Stimulated activated naive CD4-positive, alpha-beta T cell (primary cell): Measurements from ENCODE around the gene ARHGAP19.
"Not testable (repeated sequence)": the region's sequence is repeated elsewhere in the genome, so short reads cannot be mapped to it uniquely, and the experiment has no call there.

ENCODE experiments used
- DNase-seq, 6 experiments: peaks; one replicate each; lab custom pipeline; 2025; lab: John Stamatoyannopoulos, UW

The ARHGAP19 gene

DNA sequence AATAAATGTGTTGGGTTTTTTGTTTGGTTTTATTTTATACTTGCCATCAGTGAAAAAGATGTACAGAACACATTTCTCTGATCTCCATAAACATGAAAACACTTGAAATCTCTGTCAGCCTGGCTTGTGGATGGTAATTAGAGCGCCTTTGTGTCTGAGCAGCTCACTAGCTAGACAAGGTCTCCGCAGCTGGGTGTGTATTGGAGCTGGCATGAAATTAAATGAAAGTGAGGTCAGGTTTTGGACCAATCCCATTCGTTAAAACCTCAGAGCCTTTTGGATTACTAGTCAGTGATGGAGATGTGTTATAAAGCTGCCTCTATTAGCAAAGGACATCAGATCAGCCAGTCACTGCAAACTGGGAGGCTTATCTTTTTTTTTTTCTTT lies 29.4 kb upstream of the ARHGAP19 start:
- DNase-seq, result no peak

DNA sequence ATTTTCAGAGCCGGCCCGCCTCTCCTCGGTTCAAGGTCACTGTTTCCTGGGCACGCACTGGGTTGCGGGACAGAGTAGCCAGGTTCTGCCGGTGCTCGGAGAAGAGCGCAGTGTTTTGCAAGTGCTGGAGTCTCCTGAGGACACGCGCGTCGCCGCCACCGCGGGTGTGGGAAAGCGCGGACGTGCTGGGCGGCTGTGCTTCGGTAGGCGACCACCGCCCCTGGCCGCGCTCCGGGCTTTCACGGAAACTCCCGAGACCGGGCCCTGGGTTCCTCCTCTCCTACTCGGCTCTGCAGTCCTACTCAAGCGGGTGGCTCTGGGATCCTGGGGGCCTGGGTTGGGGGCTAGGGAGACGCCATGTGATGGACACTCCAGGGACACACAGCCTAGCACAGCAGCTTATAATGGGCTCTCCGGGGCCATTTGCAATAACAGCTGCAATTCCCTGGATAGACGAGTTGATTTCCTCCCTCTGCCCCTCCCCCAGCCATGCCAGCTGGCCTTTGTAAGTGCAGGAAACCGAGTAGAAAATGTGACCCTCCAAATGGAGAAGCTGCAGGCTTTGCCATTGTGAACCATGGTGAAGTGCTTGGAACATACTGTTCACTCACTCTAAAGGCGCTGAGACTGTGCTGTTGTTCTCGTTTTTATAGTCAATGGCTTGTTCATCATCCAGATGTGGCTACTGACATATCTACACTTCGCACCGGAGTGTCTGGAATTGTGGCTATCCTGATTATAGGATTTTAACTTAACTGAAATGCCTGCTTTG lies 28.8 kb upstream of the ARHGAP19 start:
- DNase-seq, result peak in 1 of 6 experiments; percentile 44

DNA sequence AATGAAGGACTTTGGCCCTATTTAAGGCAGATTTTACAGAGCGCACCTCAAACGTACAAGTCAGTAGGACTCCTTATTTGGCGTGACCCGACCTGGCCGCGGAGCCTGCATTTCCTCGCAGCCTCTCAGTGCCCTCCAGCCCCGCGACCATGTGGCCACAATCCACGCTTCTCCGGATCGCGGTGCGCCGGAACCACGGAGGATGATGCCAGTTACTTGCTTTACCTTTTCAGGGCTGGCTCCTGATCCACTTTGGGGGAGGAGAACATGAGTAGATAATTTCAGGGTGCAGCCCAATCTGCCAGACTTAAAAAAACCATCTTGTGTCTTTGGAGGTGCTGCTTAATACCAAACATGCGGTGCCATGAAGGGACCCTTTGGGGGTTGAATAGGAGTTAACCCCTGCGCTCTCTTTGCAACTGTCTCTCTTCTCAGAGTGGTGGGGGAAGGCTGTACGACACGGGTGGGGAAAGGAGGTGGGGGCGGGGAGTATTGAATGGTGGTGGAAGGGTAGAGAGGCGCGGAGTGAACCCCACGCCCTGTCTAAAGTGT lies 28.1 kb upstream of the ARHGAP19 start:
- DNase-seq, result peak in 3 of 6 experiments; percentile 22 to 75 (median 42)

DNA sequence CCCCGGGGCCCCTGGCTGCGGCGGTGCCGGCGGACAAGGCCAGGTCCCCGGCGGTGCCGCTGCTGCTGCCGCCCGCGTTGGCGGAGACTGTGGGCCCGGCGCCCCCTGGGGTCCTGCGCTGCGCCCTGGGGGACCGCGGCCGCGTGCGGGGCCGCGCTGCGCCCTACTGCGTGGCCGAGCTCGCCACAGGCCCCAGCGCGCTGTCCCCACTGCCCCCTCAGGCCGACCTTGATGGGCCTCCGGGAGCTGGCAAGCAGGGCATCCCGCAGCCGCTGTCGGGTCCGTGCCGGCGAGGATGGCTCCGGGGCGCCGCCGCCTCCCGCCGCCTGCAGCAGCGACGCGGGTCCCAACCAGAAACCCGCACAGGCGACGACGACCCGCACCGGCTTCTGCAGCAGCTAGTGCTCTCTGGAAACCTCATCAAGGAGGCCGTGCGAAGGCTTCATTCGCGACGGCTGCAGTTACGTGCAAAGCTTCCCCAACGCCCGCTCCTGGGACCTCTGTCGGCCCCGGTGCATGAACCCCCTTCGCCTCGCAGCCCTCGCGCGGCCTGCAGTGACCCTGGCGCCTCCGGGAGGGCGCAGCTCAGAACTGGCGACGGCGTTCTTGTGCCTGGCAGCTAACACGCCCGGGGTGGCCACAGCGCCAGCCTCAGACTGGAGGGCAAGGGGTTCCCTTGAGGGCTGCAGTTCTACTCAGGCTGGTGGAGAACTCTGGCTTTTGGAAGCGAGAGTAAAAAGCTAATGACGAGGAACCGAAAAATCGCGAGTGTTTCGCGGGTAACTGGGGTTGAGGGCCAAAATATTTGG lies 27.4 kb upstream of the ARHGAP19 start:
- DNase-seq, result peak; percentile 44 to 76 (median 56)

DNA sequence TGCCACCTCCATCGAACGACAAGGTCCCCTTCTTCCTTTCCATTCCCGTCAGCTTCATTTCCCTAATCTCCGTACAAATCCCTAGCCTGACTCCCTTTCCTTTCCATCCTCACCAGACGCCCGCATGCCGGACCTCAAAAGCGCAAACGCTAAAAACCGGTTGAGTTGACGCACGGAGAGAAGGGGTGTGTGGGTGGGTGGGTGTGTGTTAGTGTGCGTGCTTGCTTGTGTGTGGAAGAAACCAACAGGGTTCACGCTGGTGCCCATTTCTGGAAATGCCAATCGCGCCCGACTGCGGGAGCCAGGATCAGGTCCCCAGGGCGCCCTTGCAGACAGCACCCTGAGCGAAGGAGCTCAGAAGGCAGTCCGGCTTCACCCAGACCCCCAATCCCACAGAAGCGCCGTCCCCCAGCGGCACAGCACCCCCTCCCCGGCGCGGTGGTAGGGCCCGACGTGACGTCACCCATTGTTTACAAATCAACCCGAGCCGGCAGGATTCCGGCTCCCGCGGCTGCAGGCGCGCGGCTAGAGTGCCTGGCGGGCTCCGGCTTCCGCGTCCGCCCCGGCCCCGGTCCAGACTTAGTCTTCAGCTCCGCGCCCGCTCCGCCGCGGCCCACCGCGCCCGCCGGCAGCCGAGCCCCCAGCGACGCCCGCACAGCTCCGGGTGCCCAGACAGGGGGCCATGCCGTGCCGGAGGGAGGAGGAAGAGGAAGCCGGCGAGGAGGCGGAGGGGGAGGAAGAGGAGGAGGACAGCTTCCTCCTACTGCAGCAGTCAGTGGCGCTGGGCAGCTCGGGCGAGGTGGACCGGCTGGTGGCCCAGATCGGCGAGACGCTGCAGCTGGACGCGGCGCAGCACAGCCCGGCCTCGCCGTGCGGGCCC lies 26.6 kb upstream of the ARHGAP19 start, which contains the start of gene FRAT1:
TSS of gene FRAT1 (plus strand) at position 500 of the 880 bp plus-strand sequence. CDS start at position 683, 183 bp downstream.
- peak; percentile 84 to 98 (median 93) for DNase-seq

DNA sequence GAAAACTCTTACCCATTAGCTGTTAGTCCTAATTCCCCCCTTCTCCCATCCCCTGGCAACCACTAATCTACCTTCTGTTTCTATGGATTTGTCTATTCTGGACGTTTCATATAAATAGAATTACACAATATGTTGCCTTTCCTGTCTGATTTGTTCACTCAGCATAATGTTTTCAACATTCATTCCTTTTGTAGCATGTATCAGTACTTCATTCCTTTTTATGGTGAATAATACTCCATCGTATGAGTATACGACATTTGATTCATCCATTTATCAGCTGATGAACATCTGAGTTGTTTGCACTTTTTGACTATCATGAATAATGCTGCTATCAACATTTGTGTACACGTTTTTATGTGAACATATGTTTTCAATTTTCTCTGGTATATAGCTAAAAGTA lies 22.2 kb upstream of the ARHGAP19 start:
- DNase-seq, result no peak

GRCh38 chr10:97312897-97313296 lies 20.5 kb upstream of the ARHGAP19 start:
- DNase-seq, result no peak

- no peak for DNase-seq
Observed at GRCh38 chr10:97311111-97311626, 18.7 kb upstream of the ARHGAP19 start.

DNA sequence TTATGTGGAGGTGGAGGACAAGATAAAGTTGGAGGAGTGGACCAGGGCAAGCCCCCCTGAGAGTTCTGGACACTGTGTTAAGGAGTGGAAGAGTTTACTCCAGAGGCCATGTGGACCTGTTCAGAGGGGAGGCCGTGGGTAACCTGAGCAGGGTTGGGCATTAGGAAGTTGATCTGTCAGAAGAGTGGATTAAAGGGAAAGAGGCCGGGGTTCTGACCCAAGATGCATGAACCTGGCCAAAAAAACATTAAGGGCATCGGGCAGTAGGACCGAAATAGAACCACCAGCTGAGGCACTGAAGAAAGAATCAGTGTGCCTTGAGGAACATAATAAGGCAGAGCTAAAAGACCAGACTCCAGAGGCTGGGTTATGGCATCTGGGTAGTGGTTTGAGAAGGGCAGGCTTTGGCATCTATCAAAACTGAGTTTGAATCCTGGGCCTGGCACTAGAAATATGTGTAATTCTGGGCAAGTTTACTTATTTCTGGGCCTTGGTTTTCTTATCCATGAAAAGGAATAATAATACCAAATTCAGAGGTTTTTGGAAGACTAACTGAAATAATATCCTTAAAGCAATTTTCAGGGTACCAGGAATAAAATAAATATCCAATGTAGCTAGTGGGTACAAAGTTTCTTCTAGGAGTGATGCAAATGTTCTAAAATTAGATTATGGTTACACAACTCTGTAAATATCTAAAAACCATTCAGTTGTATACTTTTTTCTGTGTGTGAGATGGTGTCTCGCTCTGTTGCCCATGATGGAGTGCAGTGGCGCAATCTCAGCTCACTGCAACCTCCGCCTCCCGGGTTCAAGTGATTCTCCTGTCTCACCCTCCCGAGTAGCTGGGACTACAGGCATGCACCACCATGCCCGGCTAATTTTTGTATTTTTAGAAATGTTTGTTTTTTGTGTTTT lies 15.7 kb upstream of the ARHGAP19 start:
- no peak for DNase-seq

DNA sequence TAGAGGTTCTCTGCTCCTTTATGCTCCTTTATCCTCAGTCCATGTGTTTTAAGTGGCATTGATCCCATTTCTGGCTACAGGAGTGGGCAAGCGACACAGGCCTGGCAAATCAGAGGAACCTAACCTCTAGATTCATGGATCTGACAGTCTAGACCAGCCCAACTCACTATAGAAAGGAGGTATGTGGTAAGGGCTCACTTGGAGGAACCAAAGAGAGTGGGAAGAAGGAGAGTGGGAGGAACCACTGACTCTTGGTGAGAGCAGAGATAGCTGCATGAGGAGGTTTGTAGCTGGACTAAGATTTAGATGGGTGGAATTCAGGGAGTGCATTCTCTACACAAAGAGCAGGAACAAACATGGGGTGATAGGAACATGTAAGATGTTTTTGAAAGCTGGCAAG lies 15.0 kb upstream of the ARHGAP19 start:
- no peak for DNase-seq

DNA sequence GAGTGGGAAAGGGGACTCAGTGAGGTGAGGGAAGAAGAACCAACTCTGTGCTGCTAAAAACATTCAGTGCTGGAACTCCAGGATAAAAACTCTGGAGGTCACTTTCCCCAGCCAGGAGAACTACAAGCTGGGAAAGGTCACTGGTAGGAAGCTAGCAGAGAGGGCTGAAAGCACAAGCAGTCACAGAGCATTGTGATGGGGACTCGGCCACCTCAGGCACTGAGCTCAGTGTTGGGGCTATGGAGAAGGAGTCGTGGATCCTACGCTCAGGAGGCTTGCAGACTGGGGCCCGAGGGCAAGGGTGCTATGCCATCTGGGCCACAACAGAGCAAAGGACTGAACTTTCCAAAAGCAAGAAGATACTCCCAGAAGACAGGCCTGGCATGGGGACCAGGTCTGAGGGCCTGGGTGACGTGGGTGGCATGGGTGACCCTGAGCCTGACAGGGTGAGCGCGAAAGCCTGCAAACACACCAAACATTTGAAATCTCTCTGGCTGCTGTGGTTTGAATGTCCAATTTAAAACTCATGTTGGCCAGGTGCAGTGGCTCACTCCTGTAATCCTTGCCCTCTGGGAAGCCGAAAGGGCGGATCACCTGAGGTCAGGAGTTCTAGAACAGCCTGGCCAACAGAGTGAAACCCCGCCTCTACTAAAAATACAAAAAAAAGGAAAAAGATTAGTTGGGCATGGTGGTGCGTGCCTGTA lies 9.8 kb upstream of the ARHGAP19 start:
- no peak for DNase-seq

- no peak for DNase-seq
Observed at GRCh38 chr10:97300980-97301379, 8.5 kb upstream of the ARHGAP19 start.

DNA sequence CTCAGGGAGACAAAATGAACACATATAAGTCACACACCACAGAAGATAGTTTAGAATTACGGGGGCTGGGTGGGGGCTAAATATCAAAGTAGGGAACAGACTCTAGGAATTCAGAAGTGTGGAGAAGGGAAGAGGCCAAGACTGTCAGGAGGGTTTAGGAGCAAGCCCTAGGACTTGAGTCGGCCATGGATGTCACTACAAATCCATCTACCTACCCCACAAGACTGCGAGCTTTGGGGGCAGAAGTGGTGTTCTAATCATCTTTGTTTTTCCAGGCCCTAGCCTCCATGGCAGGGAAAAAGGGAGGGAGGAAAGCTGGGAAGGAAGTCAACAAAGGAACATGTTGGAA lies 5.8 kb upstream of the ARHGAP19 start:
- DNase-seq, result no peak

- DNase-seq, result no peak
Observed at GRCh38 chr10:97297556-97298222, 5.3 kb upstream of the ARHGAP19 start.

DNA sequence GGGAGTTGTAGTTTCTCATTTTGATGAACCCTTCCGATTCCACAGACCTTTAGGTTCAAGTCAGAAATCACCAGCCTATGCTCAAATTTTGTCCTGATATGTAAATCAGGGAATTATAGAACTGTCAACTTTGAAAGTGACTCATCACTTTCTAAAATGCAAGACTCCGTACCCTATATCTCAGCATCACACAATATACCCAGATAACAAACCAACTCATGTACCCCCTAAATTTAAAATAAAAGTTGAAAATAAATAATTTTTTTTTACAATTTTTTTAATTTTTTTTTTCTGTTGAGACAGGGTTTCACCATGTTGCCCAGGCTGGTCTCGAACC lies 393 bp upstream of the ARHGAP19 start:
- no peak for DNase-seq

DNA sequence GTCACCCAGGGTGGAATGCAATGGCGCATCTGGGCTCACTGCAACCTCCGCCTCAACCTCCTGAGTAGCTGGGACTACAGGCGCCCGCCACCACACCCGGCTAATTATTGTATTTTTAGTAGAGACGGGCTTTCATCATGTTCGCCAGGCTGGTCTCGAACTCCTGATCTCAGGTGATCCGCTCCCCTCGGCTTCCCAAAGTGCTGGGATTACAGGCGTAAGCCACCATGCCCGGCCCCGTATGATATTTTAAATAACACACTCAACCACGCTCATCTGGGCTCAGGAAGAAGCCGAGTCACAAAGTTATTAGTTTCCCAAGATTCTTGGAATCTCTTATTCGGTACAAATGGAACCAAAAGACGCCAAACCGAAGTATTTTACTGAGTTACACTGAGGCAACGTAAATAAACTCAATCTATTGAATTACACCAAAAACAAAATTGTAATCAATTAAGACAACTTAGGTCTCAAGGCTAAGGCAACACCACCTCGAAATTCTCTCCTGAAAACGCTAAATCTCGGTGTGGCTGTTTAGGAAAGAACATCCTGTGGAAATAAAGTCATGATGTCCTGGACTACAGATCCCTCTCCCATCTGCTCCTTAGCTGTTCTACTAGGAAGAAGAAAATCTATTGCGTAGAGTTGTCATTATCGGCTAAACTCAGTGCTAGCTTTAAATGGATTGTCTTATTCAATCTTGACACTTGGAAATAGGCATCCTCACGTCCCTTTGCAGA lies 910 bp downstream of the ARHGAP19 start:
- no peak for DNase-seq

DNA sequence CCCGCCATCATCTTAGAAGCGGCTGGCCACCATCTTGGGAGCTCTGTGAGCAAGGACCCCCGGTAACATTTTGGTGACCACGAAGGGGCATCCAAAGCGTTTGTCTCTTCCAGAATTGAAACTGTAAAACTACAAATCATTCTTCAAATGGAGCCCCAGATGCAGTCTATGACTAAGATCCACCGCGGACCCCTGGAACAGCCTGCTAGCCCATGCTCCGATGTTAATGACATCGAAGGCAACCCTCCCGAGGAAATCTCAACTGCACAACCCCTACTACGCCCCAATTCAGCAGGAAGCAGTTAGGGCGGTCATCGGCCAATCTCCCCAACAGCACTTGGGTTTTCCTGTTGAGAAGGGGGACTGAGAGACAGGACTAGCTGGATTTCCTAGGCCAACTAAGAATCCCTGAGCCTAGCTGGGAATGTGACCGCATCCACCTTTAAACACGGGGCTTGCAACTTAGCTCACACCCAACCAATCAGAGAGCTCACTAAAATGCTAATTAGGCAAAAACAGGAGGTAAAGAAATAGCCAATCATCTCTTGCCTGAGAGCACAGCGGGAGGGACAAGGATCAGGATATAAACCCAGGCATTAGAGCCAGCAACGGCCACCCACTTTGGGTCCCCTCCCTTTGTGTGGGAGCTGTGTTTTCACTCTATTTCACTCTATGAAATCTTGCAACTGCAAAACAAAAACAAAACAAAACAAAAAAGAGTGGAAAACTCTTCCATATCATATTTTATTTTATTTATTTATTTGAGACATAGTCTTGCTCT lies 1.7 kb downstream of the ARHGAP19 start:
- not testable (repeated sequence) for DNase-seq

GRCh38 chr10:97290076-97290475 lies 2.4 kb downstream of the ARHGAP19 start:
- DNase-seq, result not testable (repeated sequence)
